H4 (cell line): ENCODE results near the gene ARCN1. TPM values are rescaled to one million over a fixed set of nuclear protein-coding genes. Genes with fewer than 3 reads are reported as not detected.
"Not testable (repeated sequence)": the region's sequence is repeated elsewhere in the genome, so short reads cannot be mapped to it uniquely, and the experiment has no call there.

Source experiments
- DNase-seq: peaks from one replicate; pipeline ENCODE4 v3.0.0-alpha.2; 2015; ENCODE audit warnings: low spot score
- total RNA-seq: library from RNA; depleted of rRNA; stranded (reverse); fragments of >200 nt; shearing (Covaris generic); gene quantifications from 2 replicates; pipeline ENCODE4 v1.2.3, GENCODE V29; 2014

The ARCN1 gene
- total RNA-seq, 1 experiment from 2014 or later, result 172 TPM

DNA sequence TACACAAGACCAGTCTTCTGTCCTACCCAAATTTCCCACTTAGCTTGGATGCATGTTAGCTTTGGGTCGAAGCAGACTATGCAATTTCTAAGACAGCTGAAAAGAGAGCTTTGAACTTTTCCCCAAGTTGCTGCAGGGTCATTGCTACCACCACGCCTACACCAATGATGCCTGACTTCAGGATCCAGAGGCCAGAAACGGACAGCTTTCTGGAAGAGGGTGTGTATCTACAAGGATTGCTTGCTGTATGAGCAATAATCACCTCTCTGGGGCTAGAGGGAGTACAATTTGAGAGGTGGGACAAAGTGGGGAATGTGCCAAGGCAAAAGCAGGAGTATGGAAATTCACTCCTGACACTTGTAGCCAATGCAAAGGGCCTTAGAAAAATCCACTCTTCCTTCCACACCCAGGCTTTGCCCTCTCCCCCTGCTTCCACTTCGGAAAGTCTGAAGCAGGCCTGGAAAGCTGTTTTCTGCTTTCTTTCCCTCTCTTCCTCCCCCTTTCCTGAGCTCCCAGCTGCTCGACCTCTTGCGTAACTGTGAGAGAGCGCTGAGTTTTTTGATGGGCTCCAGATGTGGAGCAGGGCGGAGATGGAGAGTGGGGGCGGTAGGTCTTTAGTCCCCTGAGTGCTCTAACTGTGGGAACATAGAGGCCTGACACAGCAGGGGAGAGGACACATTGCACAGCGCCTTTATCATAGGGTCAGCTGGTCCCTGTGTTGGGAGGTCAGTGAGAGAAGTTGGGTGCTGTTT lies 33.1 kb downstream of the ARCN1 start:
- DNase-seq, result peak; percentile 70

DNA sequence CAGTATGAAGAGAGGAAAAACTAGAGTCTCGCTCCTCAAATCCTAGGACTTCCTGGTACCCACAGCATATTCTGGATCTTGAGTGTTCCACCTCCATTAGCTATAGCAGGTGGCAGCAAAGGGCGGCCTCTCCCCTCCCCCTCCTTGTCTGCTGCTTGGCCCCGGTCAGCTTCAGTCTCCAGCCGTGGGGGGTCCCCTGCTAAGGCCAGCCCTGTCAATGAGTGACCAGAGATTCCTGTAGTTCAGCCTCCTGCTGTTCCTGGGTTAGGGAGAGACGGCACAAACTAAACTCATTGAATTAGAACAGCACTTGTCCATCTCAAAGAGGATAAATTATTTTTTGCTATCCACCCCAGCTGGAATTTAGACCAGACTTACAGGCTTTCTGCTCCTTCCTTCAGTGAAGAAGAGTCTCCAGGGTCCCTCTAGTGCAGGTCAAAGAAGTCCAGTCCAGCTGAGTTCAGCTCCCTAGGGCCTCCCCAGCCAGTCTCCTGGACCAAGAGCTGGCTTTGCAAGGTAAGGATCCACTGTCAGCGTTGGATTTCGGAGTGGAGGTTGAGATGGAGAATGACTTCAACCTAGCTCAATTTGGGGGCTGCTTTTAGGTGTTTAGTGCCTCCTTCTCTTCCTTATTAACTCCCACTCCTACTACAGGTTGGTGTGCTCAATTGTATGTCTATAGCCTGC lies 34.1 kb downstream of the ARCN1 start:
- no peak for DNase-seq

DNA sequence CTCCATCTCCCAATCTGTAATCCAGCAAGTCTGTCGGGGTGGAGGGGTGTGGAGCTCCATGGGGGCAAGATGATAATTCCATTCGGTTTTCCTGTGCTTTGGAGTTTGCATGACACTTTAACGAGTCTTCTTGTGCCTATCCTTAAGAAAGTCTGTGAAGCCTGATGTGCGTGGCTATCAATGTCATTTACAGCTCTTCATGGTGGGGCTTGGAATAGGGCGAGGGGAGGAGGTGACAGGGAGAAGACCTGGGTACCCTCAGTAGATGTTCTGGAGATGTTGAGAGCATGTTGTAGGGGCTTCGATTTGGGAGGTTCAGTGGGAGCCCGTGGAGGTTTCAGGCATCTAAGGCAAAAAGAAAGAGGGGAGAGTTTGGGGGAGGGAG lies 34.6 kb downstream of the ARCN1 start:
- no peak for DNase-seq

DNA sequence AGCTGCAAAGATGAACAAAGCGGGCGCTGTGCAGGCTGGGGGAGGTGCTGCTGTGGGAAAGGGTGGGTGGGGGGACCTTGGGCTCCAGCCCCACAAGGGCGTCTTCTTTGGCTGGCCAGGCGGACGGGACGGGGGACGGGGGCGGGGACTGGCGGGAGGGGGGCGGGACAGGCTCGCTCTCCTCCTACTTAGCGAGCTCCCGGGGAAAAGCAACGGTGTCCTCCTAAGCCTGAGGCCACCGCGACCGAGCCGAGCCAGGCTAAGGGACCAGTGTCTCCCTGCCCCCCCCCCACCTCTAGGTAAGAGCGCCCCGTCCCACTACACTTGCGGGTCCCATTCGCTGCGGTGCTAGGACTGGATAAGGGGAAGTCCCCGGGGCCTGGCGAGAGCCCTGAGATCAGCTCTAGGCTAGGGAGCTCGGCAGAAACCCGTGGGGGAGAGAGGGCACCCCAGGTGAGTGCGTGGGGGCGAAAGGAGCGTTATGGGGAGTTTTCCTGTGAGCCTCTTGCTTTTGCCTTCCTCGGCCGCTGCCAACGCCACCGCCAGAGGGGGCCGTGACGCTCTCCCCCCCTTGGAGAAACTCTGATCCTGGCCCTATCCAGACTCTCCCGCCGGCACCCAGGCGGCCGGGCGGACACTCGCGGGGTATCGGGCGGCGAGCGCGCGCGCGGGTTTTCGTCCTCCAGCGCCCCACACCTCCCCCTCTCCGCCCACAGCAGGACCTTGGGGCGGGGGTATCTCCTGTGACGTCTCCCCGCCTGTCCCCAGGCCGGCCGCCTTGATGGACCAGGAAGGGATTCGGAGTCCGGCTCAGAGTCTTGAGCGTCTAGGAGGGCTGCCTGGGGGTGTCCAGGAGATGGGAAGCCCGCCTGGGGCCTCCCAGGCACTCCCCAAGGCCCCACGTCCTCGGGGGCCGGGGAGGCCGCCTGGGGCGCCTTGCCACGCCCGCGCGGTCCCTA lies 35.5 kb downstream of the ARCN1 start, which contains the start of gene PHLDB1:
Gene PHLDB1, plus strand, starts transcription at position 215 of the 959 bp plus-strand sequence. CDS start 6,222 bp downstream, outside the sequence.
- peak; percentile 52 for DNase-seq

DNA sequence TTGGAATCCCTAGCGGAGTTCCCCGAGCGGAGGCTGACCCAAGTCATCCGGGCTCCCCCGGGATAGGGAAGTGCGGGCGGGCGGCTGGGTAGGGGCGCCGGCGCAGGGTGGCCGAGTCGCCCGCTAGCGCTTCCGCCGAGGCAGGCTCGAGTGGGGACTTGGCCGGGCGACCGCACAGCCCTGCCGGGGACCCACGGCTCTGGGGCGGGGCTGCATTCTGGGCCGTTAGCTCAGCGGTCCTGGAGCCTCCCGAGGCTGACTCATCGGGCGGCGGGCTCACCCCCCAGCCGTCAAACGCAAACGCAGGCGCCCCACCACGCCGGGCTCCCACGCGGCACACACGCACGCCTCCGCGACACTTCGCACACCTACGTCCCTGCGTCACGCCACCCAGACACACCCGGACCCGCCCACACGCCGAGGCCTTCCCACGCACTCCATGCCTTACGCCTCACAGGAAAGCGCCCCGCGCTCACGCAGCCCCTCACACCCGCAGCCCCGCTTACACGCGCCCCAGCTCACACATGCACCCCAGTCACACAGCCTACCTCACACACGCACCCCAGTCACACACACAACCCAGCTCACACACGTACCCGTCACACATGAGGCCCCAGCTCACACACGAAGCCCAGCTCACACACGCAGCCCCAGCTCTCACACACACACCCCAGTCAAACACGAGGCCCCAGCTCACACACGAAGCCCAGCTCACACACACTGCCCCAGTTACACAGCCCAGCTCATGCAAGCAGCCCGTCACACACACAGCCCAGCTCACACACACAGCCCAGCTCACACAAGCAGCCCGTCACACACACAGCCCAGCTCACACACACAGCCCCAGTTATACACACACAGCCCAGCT lies 36.4 kb downstream of the ARCN1 start:
- DNase-seq, result peak; percentile 42

DNA sequence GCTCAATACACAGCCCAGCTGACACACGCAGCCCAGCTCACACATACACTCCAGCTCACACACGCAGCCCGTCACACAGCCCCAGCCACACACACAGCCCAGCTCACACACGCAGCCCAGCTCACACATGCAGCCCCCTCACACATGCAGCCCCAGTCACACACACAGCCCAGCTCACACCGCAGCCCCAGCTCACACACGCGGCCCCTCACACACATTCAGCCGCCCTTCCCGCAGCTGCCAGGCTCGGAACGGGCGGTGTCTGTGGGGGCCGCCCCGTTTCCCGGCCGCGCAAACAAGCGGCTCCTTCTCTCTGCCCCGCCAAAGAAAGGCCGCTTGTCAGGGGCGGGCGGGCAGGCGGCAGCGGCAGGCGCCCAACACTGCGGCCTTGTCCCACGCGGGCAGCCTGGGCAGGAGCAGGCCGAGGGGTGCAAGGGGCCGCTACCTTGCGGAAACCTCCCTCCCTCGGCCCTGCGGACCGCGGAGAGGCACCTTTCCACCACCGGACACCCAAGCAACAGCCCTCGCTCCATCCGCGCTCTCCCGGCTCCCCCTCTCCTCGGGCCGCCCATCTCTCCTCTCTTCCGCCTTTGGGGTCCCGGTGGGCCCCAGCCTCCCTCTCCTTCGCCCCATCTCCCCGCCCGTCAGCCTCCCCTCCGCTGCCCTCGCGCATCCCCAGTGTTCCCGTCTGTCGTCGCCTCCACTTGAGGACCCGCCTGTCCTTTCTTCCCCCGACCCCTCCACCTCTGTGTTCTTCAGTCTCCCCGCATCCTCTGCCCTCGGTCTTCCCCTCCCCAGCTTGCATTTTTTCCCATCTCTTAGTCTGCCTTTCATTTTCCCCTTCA lies 37.4 kb downstream of the ARCN1 start:
- DNase-seq, result no peak

DNA sequence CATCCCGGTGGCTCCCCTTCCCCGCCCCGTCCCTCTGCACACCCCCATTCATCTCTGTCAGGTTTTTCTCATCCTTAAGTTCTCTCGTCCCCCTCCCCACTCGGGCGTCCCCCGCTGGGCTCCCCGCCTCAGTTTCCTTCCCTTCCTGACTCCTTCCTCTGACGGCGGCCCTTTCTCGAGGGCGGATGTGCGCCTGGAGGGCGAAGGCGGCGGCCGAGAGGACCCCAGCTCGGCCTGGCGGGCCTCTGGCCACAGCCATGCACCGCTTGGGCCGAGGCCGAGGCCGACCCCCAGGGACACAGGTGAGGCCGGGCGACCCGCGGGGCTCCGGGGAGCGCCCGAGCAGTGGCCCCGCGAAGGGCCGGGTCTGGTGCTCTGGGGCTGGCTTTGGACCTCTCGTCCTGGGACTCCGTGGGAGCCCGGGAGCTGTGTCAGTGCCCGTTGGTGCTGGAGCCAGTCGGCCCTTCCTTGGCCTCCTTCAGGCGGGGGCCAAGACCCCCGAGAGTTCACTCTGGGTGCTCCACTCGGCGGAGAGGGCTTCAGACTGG lies 38.1 kb downstream of the ARCN1 start:
- no peak for DNase-seq

DNA sequence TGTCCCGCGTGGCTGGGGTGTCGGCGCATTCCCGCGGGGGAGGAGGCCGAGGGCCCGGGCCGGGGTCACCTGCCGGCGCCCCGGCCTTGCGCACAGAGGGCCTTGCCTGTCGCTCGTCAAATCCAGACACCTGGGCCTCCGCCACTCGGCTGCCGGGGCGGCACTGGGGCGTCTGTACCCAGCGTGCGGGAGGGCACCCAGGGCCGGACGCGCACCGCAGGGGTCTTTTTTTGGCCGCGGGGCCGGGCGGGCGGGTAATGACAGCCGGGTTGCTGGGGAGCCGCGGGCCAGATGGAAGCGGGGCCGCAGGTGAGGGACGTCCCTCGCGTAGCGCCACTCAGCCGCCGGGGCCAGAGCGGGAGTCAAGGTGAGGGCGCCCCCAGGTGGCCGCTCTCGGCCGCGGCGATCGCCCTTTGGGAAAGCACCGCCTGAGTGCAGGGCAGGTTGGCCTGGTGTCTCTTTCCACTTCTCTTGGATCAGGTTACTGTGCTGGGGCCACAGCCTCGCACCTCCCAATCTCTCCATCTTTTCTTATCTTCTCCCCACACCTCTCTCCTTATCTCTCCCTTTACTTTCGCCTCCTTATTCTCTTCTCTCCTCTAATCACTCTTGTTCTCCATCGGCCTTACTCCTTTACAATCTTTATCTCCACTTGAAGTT lies 38.7 kb downstream of the ARCN1 start:
- DNase-seq, result no peak

DNA sequence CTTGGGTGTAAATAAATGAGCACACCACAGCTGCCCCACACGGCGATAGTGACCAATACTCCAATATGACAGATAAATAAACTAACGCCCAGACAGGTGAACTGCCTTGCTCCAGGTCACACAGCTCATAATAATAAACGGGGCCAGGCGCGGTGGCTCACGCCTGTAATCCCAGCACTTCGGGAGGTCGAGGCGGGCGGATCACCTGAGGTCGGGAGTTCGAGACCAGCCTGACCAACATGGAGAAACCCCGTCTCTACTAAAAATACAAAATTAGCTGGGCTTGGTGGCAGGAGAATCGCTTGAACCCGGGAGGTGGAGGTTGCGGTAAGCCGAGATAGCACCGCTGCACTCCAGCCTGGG lies 39.2 kb downstream of the ARCN1 start:
- DNase-seq, result not testable (repeated sequence)

DNA sequence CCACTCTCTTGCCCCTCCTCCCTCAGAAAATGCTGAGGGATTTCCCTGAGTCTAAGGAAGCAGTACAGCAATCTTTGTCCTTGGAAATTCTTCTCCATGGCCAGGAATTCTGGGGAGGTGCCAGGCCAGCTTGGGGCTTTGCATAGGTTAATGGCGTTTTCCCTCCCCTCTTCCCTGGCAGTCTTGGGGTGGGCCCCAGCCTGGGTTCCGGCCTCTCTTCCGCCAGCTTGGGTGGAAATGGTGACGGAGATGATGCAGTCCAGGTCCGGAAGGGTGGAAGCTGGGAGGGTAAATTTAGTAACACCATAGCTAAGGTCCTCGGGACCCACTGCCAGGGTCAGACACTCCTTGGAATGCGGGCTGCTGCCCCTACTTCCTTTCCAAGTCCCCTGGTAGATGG lies 40.2 kb downstream of the ARCN1 start:
- DNase-seq, result no peak

DNA sequence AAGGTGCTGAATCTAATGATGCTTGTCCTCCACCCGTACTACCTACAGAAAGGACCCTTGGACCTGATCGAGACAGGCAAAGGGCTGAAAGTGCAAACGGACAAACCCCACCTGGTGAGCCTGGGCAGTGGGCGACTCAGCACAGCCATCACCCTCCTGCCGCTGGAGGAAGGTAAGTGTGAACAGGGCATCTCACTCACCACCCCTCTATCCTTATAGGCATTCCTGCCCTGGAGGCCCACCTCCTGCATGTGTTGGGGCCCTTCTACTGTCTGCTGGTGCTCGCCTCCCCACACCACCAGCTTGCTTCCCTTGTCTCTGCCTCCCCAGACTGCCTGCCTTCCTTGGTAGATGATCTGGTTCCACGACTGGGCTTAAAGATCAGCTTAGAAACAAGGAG lies 42.3 kb downstream of the ARCN1 start:
- no peak for DNase-seq

DNA sequence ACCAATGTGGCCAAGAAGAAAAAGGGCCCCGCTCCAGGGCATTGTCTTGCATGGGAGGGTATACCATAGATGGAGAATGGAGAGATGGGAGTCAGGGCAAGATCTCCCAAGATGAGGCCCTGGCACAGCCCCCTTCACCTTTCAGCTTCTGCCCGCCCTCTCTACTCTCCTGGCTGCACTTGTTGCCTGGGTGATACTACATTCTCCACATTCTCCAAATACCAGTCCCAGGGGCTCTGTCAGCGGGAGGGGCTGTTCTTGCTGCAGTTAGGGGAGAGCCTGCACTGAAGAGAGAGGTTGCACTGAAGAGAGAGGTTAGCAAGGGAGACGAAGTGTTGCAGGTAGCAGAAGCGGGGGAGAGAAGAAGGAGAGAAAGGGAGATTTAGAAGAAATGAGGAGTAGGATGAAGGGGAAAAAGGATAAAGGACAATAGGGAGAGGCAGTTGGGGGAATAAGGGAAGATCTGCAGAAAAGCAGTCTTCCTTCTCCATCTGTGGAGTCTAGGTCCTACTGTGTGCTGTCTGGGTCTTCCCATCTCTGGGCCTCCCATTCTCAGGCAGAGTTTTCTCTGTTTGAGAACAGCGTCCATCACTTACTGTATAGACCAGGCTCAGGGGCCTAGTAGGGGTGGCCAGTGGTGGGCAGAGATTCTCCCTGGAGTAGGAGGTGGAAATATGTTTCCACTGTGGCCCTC lies 43.2 kb downstream of the ARCN1 start:
- DNase-seq, result no peak

DNA sequence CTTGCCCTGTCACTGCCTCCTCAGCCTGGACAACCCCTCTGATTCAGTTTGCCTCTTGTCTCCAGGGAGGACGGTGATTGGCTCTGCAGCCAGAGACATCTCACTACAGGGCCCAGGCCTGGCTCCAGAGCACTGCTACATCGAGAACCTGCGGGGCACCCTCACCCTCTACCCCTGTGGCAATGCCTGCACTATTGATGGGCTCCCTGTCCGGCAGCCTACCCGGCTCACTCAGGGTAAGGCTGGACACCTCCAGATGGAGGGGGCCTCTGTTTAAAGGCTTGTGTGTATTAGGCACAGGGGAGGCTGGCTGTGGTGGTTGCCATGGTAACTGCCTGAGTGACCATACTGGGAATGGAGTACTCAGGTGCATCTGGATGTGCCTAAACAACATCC lies 43.8 kb downstream of the ARCN1 start:
- no peak for DNase-seq

DNA sequence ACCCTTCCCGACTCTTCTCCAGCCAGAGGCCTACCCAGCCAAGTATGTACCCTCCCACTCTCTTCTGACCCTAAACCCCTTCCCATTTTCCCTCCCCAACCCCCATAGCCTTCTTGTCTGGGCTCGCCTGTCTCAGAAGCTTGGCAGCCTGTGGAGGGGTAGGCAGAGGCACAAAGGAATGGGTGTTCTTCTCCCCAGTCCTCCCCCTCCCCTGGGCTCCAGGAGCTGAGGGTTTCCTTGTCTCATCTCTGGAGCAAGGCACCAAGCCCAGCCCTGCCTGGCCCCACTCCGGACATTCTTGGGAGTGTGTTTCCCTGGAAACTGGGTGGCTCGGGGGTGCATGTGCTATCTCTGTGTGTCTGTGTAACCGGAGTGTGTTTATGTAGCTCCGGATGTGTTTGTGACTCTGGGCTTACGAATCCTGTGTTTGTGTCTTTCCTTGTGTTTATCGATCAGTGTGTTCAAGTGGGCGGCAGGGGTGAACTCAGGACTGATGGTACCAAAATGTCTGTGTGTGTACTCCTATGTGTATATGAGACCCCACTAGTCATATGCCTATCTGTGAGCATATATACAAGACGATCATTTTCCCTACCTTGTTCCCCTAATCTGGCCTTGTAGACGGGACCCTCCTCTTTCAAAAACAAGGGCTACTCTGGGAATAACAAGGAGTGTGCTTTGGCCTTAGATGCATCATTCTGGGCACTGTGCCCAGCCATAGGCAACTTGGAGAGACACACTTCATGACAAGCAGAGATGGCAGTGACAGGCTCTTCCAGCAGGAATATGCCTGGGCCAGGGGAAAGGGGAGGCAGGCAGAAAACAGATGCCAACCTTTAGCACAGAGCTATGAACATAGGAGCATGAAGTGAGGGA lies 46.1 kb downstream of the ARCN1 start:
- peak; percentile 54 for DNase-seq

DNA sequence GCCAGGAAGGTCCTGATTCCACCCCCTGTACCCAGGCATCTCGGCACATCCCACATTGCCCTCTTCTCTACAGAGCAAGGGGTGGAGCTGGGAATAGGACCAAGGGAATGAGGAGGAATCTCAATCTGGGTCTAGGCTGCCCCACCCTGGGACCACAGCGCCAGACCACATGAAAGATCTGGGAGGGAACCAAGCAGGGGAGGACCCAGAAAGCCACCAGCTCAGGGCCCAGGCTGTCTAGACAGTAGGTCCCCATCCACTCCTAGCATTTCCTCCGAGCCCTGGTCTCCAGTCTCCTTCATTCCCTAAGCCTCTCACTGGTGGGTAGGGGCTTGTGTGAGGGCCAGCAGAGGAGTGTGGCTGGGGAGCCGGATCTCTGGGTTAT lies 46.8 kb downstream of the ARCN1 start:
- peak; percentile 92 for DNase-seq

DNA sequence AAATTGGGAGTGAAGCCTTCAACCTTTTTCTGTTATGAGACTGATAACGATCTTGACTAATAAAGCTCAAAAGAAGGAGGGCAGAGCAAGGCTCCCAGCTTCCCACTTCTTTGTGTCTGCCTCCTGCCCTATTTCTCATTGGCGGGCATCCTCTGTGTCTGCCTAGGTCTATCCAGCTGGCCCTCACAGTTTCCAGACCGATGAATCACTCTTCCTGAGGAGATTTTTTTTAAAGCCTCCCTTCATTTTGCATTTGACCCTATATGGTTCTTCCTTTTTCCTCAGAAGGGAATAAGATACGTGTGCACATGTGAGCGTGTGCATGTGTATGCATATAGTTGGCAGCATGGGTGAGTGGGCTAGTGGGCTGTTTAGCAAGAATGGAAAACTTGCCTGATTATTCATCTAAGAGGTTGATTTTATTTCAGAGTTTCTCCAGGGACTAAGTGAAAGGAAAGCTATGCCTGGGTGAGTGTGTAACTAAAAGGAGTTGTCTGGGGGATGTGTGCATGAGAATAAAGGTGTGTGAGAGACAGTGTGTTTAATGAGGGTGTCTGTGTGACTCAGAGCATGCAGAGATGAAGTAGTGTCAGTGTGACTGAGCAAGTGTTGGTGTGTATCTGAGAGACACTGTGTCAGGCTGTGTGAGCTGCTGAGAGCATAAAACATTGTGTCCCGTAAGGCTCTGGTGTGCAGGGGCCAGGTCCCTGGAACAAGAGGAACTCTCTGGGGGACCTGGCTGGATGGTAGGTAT lies 47.4 kb downstream of the ARCN1 start:
- DNase-seq, result peak; percentile 94

DNA sequence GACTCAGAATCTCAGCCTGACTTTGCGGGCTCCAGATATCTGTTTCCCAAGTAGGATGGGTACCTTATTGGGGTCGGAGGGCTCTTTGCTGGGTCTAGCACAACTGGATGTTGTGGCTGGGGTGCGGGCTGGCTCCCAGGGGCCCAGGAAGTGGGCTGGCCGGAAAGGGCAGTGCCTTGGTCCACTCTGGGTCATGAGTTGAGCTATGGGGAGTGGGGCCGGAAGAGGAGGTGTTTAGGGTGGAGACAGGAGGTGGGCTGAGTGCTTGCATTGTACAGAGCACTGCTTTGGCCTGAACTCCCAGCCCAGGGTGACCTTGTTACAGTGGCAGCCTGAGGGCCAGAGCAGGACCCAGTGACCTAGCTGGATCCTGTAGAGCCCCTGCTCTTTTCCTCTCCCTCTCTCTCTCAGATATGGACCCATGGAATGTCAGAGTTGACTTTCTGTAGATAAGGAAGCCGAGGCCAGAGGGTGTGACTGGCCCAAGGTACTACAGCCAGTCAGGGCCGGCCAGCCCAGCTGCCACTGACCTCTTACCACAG lies 48.4 kb downstream of the ARCN1 start:
- no peak for DNase-seq
